ENCODE measurements around the gene DACT2.
"Not testable (repeated sequence)": the region's sequence is repeated elsewhere in the genome, so short reads cannot be mapped to it uniquely, and the experiment has no call there.

The DACT2 gene

GRCh38 chr6:168326294-168327261 lies 7.0 kb upstream of the DACT2 start:
- no peak for DNase-seq (ENCODE audit: low read depth)

- DNase-seq (ENCODE audit: low read depth): no peak
Measured at GRCh38 chr6:168322966-168323365, 3.4 kb upstream of the DACT2 start.

GRCh38 chr6:168320634-168321033 lies 1.1 kb upstream of the DACT2 start:
- no peak for DNase-seq (ENCODE audit: low read depth)

- DNase-seq (ENCODE audit: low read depth): no peak
Measured at GRCh38 chr6:168318579-168319278, 848 bp downstream of the DACT2 start.

GRCh38 chr6:168318090-168318489 lies 1.5 kb downstream of the DACT2 start:
- DNase-seq (ENCODE audit: low read depth): no peak

GRCh38 chr6:168315596-168315995 lies 4.0 kb downstream of the DACT2 start:
- no peak for DNase-seq (ENCODE audit: low read depth)

- no peak for DNase-seq (ENCODE audit: low read depth)
Measured at GRCh38 chr6:168314948-168315347, 4.6 kb downstream of the DACT2 start.

- DNase-seq (ENCODE audit: low read depth): no peak
Measured at GRCh38 chr6:168314021-168314420, 5.6 kb downstream of the DACT2 start.

GRCh38 chr6:168313431-168314011 lies 6.1 kb downstream of the DACT2 start:
- DNase-seq (ENCODE audit: low read depth): no peak

- DNase-seq (ENCODE audit: low read depth): not testable (repeated sequence)
Measured at GRCh38 chr6:168312125-168312507, 7.5 kb downstream of the DACT2 start.

- no peak for DNase-seq (ENCODE audit: low read depth)
Measured at GRCh38 chr6:168311410-168312124, 8.0 kb downstream of the DACT2 start.

GRCh38 chr6:168310945-168311344 lies 8.6 kb downstream of the DACT2 start:
- no peak for DNase-seq (ENCODE audit: low read depth)

- no peak for DNase-seq (ENCODE audit: low read depth)
Measured at GRCh38 chr6:168310403-168310802, 9.2 kb downstream of the DACT2 start.

GRCh38 chr6:168309997-168310396 lies 9.6 kb downstream of the DACT2 start:
- no peak for DNase-seq (ENCODE audit: low read depth)

GRCh38 chr6:168309183-168309582 lies 10.4 kb downstream of the DACT2 start:
- no peak for DNase-seq (ENCODE audit: low read depth)

GRCh38 chr6:168308390-168309144 lies 11.0 kb downstream of the DACT2 start:
- no peak for DNase-seq (ENCODE audit: low read depth)

- no peak for DNase-seq (ENCODE audit: low read depth)
Measured at GRCh38 chr6:168307695-168308021, 11.9 kb downstream of the DACT2 start.

- DNase-seq (ENCODE audit: low read depth): no peak
Measured at GRCh38 chr6:168307015-168307694, 12.4 kb downstream of the DACT2 start.

- no peak for DNase-seq (ENCODE audit: low read depth)
Measured at GRCh38 chr6:168305863-168306262, 13.7 kb downstream of the DACT2 start.

- no peak for DNase-seq (ENCODE audit: low read depth)
Measured at GRCh38 chr6:168305096-168305749, 14.4 kb downstream of the DACT2 start.

GRCh38 chr6:168304752-168305015 lies 14.9 kb downstream of the DACT2 start:
- no peak for DNase-seq (ENCODE audit: low read depth)
